DMS53 treated with DMSO at 0.1 percent for 48 hours (cell line): ENCODE measurements around the gene MIA.
"Not testable (repeated sequence)": the region's sequence is repeated elsewhere in the genome, so short reads cannot be mapped to it uniquely, and the experiment has no call there.

Experiments
- DNase-seq: peaks from one replicate; lab custom pipeline; 2025; ENCODE audit not compliant: unreplicated experiment; lab: John Stamatoyannopoulos, UW

MIA gene

DNA sequence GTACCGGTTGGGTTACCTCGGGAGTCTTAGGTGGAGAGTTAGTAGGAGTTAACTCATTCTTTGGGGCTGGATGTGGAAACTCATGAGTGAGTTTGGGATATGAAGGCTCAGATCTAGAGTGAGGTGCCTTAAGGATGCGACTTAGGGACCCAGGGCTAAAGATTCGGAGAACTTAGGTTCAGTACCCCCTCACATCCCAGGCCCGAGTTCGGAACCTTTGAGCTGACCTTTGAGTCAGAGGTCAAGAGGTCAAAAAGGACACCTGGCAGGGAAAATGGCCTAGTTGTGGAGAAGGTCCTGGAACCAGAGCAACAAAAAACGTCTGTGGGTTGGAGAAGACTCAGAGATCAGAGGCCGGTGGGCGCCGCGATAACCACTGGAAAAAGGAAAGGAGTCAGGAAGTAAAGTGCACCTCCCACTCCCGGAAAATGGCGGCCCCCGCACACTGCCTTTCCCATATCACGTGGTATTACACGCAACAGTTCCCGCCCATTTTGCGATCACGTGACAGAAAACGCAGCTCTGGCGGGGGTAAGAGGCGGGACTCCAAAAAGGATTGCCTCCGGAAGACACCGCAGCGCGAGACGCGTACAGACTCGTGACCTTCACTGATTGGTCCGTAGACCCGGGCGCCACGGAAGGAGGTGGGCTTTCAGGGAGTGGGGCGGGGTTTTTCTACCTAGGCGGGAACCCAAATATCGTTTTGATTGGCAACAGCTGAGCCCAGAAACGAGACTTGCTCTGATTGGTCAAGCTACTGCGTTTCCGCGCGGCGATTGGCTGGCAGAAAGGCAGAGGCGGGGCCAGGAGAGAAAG, 25.1 kb upstream of the MIA start, which contains the start of gene ACTMAP:
ACTMAP (minus strand) TSS at position 420 of the 816 bp plus-strand sequence. CDS start 674 bp downstream, outside the sequence.
- DNase-seq: peak; percentile 99

GRCh38 chr19:40750874-40751537, 24.3 kb upstream of the MIA start, which contains the start of gene SNRPA:
TSS of gene SNRPA (plus strand) at chr19:40751203. CDS start at chr19:40751409, 206 bp downstream.
- peak; percentile 99 for DNase-seq

GRCh38 chr19:40752257-40752781, 23.0 kb upstream of the MIA start:
- no peak for DNase-seq

GRCh38 chr19:40754611-40755247, 20.6 kb upstream of the MIA start:
- no peak for DNase-seq

DNA sequence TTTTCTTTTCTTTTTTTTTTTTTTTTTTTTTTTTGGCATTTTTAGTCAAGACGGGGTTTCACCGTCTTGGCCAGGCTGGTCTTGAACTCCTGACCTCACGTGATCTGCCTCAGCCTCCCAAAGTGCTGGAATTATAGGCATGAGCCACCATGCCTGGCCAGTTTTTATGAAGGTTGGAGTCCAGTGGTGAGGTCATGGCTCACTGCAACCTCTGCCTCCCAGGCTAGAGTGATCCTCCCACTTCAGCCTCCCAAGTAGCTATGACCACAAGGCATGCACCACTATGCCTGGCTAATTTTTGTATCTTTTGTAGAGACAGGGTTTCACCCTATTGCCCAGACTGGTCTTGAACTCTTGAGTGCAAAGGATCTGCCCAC, 20.1 kb upstream of the MIA start:
- DNase-seq: no peak

DNA sequence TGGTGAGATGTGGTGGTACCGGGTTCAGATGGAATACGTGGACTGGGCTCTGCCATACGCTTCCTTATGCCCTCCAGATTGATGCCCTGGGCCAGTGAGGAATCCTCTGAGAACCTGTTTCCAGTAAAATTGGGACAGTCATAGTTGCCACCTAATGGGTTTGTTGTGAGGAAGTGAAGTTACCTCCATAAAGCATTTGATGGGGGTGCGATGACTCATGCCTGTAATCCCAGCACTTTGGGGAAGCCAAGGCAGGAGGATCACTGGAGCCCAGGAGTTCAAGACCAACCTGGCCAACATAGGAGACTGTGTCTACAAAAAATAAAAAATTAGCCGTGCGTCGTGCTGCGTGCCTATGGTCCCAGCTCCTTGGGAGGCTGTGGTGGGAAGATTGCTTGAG, 19.5 kb upstream of the MIA start:
- DNase-seq: no peak

DNA sequence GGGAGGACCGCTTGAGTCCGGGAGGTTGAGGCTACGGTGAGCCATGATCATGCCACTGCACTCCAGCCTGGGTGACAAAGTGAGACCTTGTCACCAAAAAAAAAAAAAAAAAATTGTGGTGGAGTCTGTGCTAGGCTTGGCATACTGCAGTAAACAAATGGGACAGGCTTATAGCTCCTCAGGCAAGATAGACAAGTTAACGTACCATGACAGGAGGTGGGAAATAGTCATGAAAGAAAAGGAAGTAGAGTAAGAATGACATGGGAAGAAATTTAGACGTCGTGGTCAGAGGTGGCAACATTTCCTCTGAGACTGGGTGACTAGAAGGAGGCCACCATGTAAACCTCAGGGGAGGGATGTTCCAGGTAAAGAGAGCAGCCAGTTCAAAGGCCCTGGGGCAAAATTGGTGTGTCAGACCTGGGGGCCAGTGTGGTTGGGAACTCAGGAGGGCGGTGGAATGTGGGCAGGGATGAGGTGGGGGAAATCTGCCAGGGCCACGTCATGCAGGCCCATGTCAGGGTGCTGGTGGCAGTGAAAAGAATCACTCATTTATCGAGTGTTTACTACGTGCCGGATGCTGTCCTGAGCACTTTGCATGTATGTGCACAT, 18.7 kb upstream of the MIA start:
- DNase-seq: no peak

DNA sequence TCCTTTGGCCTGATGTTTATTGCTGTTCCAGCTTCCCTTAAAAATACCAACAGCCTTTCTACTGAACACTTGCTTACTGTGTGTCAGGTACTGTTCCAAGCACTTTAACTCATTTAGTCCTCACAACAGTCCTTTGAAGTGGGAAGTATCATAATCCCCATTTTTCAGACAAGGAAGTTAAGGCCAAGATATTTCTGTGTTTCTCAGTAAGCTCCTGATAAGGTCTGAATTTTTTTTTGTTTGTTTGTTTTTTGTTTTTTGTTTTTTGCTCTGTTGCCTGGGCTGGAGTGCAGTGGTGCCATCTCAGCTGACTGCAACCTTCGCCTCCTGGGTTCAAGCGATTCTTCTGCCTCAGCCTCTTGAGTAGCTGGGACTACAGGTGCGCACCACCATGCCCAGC, 16.8 kb upstream of the MIA start:
- DNase-seq: no peak

- no peak for DNase-seq
These were observed 16.0 kb upstream of the MIA start for GRCh38 chr19:40759352-40759751.

DNA sequence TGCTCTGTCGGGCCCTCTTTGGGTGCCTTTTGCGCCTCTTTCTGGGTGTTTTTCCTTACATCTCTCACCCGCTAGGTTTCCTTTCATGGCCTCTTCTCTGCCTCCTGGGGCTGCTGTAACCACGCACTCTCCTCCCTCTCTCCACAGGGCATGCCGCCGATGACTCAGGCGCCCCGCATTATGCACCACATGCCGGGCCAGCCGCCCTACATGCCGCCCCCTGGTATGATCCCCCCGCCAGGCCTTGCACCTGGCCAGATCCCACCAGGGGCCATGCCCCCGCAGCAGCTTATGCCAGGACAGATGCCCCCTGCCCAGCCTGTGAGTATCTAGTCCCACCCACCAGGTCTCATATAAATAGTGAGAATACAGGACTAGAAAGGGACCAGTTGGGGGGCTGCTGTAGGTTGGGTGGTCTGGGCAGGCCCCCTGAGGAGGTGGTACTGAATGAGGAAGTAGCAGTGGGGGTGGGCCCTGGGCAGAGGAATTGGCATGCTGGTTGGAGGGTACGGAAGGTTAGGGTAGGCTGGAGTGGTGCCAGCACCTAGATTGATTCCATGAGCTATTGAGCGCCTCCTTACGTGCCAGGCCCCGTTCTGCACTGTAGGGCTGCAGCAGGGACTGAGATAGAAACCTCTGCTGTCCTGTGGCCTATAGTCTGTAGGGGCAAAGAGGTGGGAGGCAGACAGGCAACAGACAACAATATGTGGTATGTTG, 12.4 kb upstream of the MIA start:
- DNase-seq: no peak

DNA sequence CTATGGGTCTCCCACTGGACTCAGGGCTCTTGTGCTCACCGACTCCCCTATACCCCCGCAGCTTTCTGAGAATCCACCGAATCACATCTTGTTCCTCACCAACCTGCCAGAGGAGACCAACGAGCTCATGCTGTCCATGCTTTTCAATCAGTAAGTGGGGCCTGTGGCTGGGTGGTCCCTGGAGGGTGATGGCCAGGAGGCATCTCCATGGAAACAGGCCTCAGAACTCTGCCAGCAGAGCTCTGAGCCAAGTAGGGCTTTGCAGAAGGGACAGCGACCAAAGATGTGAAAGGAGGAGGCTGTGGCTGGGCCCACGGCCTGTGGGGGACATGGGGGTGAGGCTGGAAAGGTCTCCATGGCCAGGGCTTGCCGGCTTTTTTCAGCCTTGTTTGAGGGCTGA, 11.8 kb upstream of the MIA start:
- DNase-seq: no peak

GRCh38 chr19:40763963-40764362, 11.4 kb upstream of the MIA start:
- no peak for DNase-seq

- DNase-seq: not testable (repeated sequence)
These were observed 8.9 kb upstream of the MIA start for GRCh38 chr19:40766385-40766784.

DNA sequence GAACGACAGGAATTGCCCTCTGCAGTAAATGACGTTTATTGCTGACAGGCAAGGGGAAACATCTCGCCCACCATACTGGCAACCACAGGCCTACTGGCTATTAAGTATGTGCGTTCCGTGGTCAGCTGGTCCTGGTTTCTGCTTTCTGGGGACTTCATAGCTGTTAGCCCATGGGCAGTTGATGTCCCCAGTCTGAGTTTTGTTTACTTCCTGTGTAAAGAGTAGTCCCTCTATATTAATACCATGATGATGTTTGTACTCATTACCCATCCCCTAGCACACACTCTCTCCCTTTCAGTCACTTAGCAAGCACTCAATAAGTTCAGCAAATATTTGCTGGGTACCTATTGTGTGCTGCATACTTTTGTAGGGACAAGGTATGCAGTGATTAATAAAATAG, 6.5 kb upstream of the MIA start:
- DNase-seq: peak; percentile 50

GRCh38 chr19:40771101-40771862, 4.0 kb upstream of the MIA start:
- DNase-seq: peak; percentile 6

- DNase-seq: no peak
These were observed 306 bp downstream of the MIA start for GRCh38 chr19:40775632-40776022.

DNA sequence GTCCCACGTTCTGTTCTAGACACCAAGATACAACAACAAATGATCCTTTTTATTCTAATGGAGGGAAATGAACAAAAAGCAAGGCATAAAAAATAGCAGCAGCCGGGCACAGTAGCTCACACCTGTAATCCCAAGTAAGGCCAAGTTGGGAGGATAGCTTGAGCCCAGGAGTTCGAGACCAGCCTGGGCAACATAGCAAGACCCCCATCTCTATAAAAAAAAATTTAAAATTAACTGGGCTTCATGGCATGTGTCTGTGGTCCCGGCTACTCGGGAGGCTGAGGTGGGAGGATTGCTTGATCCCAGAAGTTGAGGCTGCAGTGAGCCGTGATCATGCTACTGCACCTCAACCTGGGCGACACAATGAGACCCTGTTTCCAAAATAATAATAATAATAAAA, 1.0 kb downstream of the MIA start:
- DNase-seq: no peak

GRCh38 chr19:40776932-40777644, 1.8 kb downstream of the MIA start:
- peak; percentile 97 for DNase-seq

- DNase-seq: no peak
These were observed 2.3 kb downstream of the MIA start for GRCh38 chr19:40777645-40777936.
